ENCODE measurements around the gene RYR2.
"Not testable (repeated sequence)": the region's sequence is repeated elsewhere in the genome, so short reads cannot be mapped to it uniquely, and the experiment has no call there.

Gene RYR2

DNA sequence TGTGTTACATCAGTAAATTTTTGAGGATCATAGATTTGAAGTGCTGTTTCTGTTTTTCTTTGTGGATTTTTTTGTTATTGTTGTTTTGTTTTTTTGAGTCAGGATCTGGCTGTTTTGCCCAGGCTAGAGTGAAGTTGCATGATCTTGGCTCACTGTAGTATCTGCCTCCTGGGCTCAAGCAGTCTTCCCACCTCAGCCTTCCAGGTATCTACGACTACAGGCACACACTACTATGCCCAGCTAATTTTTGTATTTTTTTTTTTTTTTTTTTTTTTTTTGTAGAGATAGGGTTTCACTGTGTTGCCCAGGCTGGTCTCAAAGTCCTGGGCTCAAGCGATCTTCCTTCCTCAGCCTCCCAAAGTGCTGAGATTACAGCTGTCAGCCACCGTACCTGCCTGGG lies 236.0 kb downstream of the RYR2 start:
- DNase-seq = not testable (repeated sequence)

DNA sequence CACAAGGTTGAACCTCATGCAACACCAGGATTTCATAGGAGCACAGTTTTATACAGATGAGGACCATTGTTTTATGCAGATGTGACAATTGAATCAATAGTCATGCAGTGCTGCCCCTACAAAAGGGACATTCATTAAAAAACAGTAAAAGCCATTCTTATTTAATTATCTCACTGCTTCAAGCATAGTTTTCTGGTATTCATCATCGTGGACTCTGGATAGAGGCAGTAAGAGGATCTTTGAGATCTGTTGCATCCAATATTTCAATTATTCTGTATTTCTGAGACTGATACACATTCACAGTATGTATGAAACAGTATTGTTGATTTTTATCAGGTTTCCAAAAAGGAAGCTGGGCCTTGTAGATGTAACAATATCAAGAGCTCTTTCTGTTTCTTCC lies 237.6 kb downstream of the RYR2 start:
- no peak for DNase-seq

DNA sequence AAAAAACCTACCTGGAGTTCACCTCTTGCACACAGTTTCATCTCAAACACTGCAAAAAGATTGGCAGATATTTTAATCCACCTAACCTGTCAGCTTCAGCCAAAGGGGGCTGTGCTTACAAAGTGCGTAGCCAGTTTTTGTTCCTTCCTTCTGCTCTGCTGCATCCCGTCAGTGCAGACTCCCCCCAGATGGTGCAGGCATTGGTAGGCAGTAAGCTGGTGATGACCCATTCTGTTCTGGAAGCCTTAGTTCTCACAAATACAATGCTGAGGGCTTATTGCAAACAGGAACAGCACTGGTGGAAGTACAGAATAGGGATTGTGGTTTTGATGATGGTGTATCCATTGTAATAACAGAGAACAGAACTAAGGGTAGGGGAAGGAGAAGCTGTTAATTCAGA lies 239.5 kb downstream of the RYR2 start:
- no peak for DNase-seq

- no peak for DNase-seq
Observed at GRCh38 chr1:237282208-237282783, 240.3 kb downstream of the RYR2 start.

DNA sequence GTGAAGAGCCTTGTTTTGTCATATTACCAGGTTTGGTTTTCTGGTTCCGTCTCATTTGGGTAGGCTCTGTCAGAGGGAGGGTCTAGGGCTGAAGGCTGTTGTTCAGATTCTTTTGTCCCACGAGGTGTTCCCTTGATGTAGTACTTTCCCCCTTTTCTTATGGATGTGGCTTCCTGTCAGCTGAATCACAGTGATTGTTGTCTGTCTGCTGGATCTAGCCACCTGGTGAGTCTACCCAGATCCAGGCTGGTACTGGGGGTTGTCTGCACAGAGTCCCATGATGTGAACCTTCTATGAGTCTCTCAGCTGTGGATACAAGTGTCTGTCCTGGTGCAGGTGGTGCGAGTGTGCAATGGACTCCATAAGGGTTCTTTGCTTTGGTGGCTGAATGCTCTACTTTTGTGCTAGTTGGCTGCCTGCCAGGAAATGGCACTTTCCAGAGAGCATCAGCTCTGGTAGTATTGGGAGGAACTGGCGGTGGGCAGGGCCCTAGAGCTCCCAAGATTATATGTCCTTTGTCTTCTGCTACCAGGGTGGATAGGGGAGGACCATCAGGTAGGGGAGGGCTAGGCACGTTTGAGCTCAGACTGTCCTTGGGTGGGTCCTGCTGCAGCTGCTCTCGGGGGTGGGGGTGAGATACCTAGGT lies 246.0 kb downstream of the RYR2 start:
- no peak for DNase-seq

DNA sequence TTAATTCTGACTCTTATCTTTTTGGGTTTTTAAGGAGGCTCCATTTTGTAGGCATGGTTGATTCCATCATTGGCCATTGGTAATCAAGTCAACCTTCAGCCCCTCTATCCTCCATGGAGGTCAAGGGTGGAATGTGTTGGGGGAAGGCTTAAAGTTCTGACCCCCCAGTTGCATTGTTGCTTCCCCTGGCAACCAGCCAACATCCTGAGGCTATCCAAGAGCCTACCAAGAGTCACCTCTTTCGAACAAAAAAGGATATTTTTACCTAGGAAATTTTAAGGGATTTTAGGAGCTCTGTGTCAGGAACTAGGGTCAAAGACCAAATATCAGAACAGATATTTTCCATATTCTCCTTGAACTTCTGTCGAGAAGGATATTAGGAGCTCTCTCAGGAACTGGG lies 251.8 kb downstream of the RYR2 start:
- no peak for DNase-seq

DNA sequence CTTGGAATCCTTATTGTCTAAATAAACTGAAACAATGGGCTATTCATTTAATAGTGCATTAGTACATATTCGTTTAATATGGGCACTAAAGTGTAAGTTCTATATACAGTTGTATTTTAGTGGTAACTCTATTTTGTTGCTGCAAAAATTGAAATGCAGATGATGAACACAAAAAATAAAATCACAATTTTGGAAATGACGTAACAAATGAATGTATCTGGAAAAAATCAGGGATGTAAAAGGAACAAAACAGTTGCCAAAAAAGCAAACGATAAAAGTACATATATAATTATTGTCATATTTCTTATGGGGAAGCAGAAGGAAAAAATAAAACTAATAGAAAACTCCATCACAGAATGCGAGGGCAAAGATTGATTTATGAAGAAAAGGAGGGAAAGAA lies 254.9 kb downstream of the RYR2 start:
- no peak for DNase-seq

DNA sequence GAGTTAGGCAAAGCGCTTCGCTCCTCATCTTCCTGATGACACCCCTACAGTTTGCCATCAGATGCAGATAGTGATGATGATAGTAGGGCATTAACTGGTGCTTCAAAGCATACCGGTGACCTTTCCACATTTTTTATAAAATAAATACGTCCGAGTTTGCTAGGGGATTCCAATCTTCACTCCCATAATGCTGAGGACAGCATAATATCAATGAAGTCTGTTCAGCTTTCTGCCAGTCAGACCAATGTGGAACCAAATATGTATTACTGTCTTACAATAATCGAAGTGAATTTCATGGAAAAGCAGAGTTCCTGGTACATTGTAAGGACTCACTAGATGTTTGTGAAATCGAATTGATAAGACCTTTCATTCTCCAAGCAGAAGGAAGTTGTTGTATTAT lies 258.7 kb downstream of the RYR2 start:
- DNase-seq = no peak

- no peak for DNase-seq
Observed at GRCh38 chr1:237303929-237304328, 261.9 kb downstream of the RYR2 start.

DNA sequence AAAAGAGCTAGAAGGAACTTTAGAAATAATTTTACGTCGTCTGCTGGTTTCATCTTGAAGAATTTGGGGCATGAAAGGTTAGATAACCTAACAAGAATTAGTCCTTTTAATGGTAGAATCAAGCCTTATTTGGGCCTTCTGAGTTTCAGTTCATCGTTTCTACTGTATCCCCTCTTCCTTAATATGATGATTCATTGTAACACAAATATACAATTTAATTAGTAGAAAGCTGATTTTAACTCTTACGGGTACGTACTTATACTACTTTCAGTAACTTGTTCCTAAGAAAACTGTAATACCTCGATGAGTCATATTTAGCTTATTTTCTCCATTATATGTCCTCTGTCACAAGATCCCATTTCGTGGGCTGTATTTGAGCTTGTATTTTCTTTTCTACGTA lies 264.7 kb downstream of the RYR2 start:
- DNase-seq = no peak

DNA sequence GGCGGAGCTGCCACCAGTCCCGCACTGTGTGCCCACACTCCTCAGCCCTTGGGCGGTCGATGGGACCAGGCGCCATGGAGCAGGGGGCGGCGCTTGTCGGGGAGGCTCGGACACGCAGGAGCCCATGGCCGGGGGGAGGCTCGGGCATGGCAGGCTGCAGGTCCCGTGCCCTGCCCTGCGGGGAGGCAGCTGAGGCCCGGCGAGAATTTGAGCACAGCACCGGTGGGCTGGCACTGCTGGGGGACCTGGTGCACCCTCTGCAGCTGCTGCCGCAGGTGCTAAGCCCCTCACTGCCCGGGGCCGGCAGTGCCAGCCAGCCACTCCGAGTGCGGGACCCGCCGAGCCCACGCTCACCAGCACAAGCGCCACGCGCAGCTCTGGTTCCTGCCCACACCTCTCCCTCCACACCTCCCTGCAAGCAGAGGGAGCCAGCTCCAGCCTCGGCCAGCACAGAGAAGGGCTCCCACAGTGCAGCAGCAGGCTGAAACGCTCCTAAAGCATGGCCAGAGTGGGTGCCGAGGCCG lies 267.7 kb downstream of the RYR2 start:
- DNase-seq = no peak

GRCh38 chr1:237316352-237316751 lies 274.4 kb downstream of the RYR2 start:
- no peak for DNase-seq

GRCh38 chr1:237318748-237319147 lies 276.8 kb downstream of the RYR2 start:
- no peak for DNase-seq

DNA sequence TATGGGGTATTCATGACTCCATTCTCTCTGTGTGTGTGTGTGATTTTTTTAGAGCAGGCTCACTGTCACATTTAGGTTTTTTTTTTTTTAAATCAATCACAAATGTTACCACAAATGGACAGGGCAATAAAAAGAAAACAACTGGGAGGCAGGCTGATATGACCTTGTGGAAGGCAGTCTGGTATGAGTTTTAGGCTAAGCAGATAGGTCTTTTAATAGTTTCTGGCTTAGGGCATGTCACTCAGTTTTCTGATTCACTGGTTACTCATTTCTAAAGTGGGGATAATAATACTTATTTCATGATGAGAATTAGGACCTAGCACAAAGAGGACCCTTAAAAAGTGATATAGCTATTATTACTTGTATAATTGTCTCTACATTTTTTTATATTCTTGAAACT lies 278.9 kb downstream of the RYR2 start:
- no peak for DNase-seq

- DNase-seq = no peak
Observed at GRCh38 chr1:237324226-237324625, 282.2 kb downstream of the RYR2 start.

DNA sequence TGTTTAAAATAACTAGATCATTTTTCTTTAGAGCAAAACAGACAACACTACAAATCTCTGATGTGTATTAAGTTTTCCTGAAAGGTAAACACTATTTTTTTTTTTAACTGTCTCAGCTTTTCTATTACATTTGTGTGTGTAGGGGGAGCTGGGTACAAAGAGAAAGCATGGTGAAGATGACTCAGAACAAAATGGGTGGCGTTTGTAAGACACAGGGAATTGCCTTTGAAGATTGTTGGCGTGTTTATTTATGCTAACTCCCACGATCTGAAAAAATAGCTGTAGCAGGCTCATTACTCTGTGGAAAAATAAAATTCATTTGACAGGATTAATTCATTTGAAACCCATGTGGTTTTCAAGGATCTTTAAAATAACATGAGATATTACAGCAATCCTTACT lies 285.1 kb downstream of the RYR2 start:
- no peak for DNase-seq

- DNase-seq = no peak
Observed at GRCh38 chr1:237340892-237341291, 298.9 kb downstream of the RYR2 start.

- no peak for DNase-seq
Observed at GRCh38 chr1:237341391-237341790, 299.4 kb downstream of the RYR2 start.

GRCh38 chr1:237342730-237343129 lies 300.7 kb downstream of the RYR2 start:
- no peak for DNase-seq

DNA sequence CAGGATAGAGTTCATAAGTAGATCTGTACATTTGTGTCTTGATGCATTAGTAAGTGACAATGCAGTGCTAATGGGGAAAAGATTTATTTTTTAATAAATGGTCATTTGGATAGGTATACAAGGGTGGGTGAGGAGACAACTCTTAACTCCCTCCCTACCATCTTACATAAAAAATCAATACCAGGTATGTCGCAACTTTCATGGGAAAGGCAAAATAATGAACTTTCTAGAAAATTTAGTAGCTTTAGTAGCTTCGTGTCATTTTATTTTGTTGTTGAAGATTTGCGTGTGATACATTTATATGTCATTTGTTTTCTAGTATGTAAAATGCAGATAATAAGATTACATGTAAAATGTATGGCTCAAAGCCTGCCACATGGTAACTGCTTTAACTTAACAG lies 310.8 kb downstream of the RYR2 start:
- no peak for DNase-seq

GRCh38 chr1:237353918-237354317 lies 311.9 kb downstream of the RYR2 start:
- DNase-seq = no peak

GRCh38 chr1:237355022-237355421 lies 313.0 kb downstream of the RYR2 start:
- no peak for DNase-seq

DNA sequence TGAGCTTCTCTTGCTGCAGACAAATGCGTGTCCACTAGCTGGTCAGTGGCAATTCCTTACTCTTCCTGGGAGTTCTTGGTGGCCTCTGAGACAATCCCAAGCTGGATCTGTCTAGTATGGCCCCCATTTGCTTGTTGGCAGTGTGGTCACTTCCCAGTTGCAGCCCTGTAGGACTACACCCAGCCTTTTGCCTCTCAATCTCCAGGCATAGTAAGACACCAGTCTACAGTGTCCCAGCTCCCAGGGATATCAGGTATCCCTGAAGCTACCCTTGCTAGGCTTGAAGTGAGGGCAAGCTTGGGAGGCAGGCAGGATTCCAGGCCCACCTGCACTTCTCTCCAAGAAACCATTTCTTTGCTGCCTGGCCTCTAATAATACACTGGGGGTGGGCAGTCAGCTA lies 316.6 kb downstream of the RYR2 start:
- no peak for DNase-seq

GRCh38 chr1:237367758-237368157 lies 325.8 kb downstream of the RYR2 start:
- no peak for DNase-seq

- not testable (repeated sequence) for DNase-seq
Observed at GRCh38 chr1:237371477-237371876, 329.5 kb downstream of the RYR2 start.

Measured in CD4-positive, alpha-beta T cell treated with Interleukin-21 for 1 hour (primary cell).